Naive B cell (primary cell): ENCODE measurements around the gene SPOPL. TPM values are rescaled to one million over a fixed set of nuclear protein-coding genes. Genes with fewer than 3 reads are reported as not detected.

Source experiments
- ATAC-seq, 2 donors: fragments of 150-1000 bp; cut with Tn5 transposase; 2 replicates each; pipeline ENCODE4 v1.10.0; 2021; ENCODE audit warnings: low read depth in 2 of 2, mild to moderate bottlenecking in 2 of 2, moderate library complexity in 2 of 2
- DNase-seq: peaks from one replicate; pipeline ENCODE4 v3.0.0; 2022
- H3K27ac Mint-ChIP-seq, 6 donors: one replicate each; pipeline ENCODE4 v1.8.0; 2020 to 2022; ENCODE audit warnings: mild to moderate bottlenecking in 6 of 6, mixed read lengths in 6 of 6, moderate library complexity in 5 of 6, inconsistent platforms in 2 of 6
- H3K27me3 Mint-ChIP-seq, 3 donors: one replicate each; pipeline ENCODE4 v1.8.0; 2021 to 2022; ENCODE audit warnings: mixed read lengths in 3 of 3, mild to moderate bottlenecking in 1 of 3
- H3K36me3 Mint-ChIP-seq, 2 donors: one replicate each; pipeline ENCODE4 v1.8.0; 2020 to 2022; ENCODE audit warnings: mixed read lengths in 2 of 2, inconsistent platforms in 1 of 2, mild to moderate bottlenecking in 1 of 2
- H3K4me1 Mint-ChIP-seq, 3 donors: one replicate each; pipeline ENCODE4 v1.8.0; 2020 to 2022; ENCODE audit warnings: mixed read lengths in 3 of 3, inconsistent platforms in 1 of 3, mild to moderate bottlenecking in 1 of 3, moderate library complexity in 1 of 3
- H3K4me3 Mint-ChIP-seq, 8 donors: one replicate each; pipeline ENCODE4 v1.8.0; 2020 to 2022; ENCODE audit warnings: mild to moderate bottlenecking in 8 of 8, mixed read lengths in 8 of 8, moderate library complexity in 8 of 8, inconsistent platforms in 2 of 8
- H3K9me3 Mint-ChIP-seq, 7 donors: one replicate each; pipeline ENCODE4 v1.8.0; 2020 to 2022; ENCODE audit warnings: mixed read lengths in 7 of 7, mild to moderate bottlenecking in 5 of 7, inconsistent platforms in 2 of 7, moderate library complexity in 1 of 7
- polyA plus RNA-seq, 6 donors: library from polyadenylated mRNA; unstranded; fragments of 300-500 nt; fragmentation: Illumina TruSeq; gene quantifications; one replicate each; pipeline ENCODE4 v1.2.3, GENCODE V29; 2021; ENCODE audit warnings: low read depth in 6 of 6

The SPOPL gene
- polyA plus RNA-seq, 6 donors from 2014 or later, result 7.1 to 10.8 (median 7.9) TPM

GRCh38 chr2:138550172-138550571 is 48.6 kb downstream of the SPOPL start:
- no peak for DNase-seq
- H3K9me3 Mint-ChIP-seq, result no peaks in the 10 kb centered on the region
- H3K27ac Mint-ChIP-seq, result peak overlapping the region in 1 of 6 donors; percentile 78

GRCh38 chr2:138550670-138551287 is 49.2 kb downstream of the SPOPL start:
- Mint-ChIP-seq H3K27me3 (no peaks in the 10 kb centered on the region), H3K4me1 (peaks cover 15 to 21% (median 19%) of the 10 kb centered on the region in 3 donors), H3K27ac (peak overlapping the region in 2 of 6 donors; percentile 20 to 49), H3K36me3 (peaks cover 22 to 24% of the 10 kb centered on the region in 2 donors), H3K9me3 (no peaks in the 10 kb centered on the region), H3K4me3 (no peak overlapping the region)
- ATAC-seq (no peak), DNase-seq (no peak)

More at GRCh38 chr2:138550172-138550571, 48.6 kb downstream of the SPOPL start:
- Mint-ChIP-seq H3K27me3 (no peaks in the 10 kb centered on the region), H3K36me3 (peaks cover 22 to 24% of the 10 kb centered on the region in 2 donors), H3K4me1 (peaks cover 15 to 25% (median 24%) of the 10 kb centered on the region in 3 donors), H3K4me3 (no peak overlapping the region)
- no peak for ATAC-seq

- Mint-ChIP-seq H3K9me3 (no peaks in the 10 kb centered on the region), H3K27ac (peak overlapping the region in 1 of 6 donors; percentile 36), H3K4me3 (no peak overlapping the region), H3K36me3 (peaks cover 22 to 27% of the 10 kb centered on the region in 2 donors), H3K27me3 (no peaks in the 10 kb centered on the region), H3K4me1 (peaks cover 3 to 8% (median 3%) of the 10 kb centered on the region in 3 donors)
- no peak for DNase-seq
- no peak for ATAC-seq
These were observed 52.6 kb downstream of the SPOPL start for GRCh38 chr2:138554123-138554522.

GRCh38 chr2:138559641-138560040 is 58.1 kb downstream of the SPOPL start:
- H3K27ac Mint-ChIP-seq, result no peak overlapping the region
- no peak for ATAC-seq
- H3K4me3 Mint-ChIP-seq, result no peak overlapping the region
- H3K9me3 Mint-ChIP-seq, result no peaks in the 10 kb centered on the region
- H3K36me3 Mint-ChIP-seq, result peaks cover 5 to 33% of the 10 kb centered on the region in 2 donors
- H3K4me1 Mint-ChIP-seq, result no peaks in the 10 kb centered on the region
- no peak for DNase-seq
- no peaks in the 10 kb centered on the region for H3K27me3 Mint-ChIP-seq

- peak overlapping the region in 1 of 6 donors; percentile 72 for H3K27ac Mint-ChIP-seq
- H3K27me3 Mint-ChIP-seq, result no peaks in the 10 kb centered on the region
- no peak overlapping the region for H3K4me3 Mint-ChIP-seq
- peaks cover 0 to 28% of the 10 kb centered on the region in 2 donors for H3K36me3 Mint-ChIP-seq
- no peak for ATAC-seq
- no peaks in the 10 kb centered on the region for H3K9me3 Mint-ChIP-seq
- no peaks in the 10 kb centered on the region for H3K4me1 Mint-ChIP-seq
- DNase-seq, result no peak
These were observed 63.1 kb downstream of the SPOPL start for GRCh38 chr2:138564586-138565229.

GRCh38 chr2:138565230-138565598 is 63.6 kb downstream of the SPOPL start:
- DNase-seq (no peak), ATAC-seq (no peak)
- no peak overlapping the region for H3K4me3 Mint-ChIP-seq
- H3K4me1 Mint-ChIP-seq, result no peaks in the 10 kb centered on the region
- H3K27me3 Mint-ChIP-seq, result no peaks in the 10 kb centered on the region
- peaks cover 0 to 26% of the 10 kb centered on the region in 2 donors for H3K36me3 Mint-ChIP-seq
- H3K27ac Mint-ChIP-seq, result no peak overlapping the region
- H3K9me3 Mint-ChIP-seq, result no peaks in the 10 kb centered on the region

GRCh38 chr2:138572318-138572717 is 70.7 kb downstream of the SPOPL start:
- peaks cover 0 to 4% (median 0%) of the 10 kb centered on the region in 7 donors for H3K9me3 Mint-ChIP-seq
- no peak overlapping the region for H3K4me3 Mint-ChIP-seq
- DNase-seq (no peak), ATAC-seq (no peak)
- H3K27ac Mint-ChIP-seq, result no peak overlapping the region
- H3K27me3 Mint-ChIP-seq, result no peaks in the 10 kb centered on the region
- H3K36me3 Mint-ChIP-seq, result peaks cover 27 to 32% of the 10 kb centered on the region in 2 donors
- peaks cover 0 to 5% (median 0%) of the 10 kb centered on the region in 3 donors for H3K4me1 Mint-ChIP-seq

- H3K9me3 Mint-ChIP-seq, result peaks cover 0 to 12% (median 6%) of the 10 kb centered on the region in 7 donors
- H3K27ac Mint-ChIP-seq, result peak overlapping the region in 4 of 6 donors; percentile 23 to 51 (median 41)
- no peak overlapping the region for H3K4me3 Mint-ChIP-seq
- DNase-seq (no peak), ATAC-seq (no peak)
- no peaks in the 10 kb centered on the region for H3K27me3 Mint-ChIP-seq
- H3K36me3 Mint-ChIP-seq, result peaks cover 55 to 56% of the 10 kb centered on the region in 2 donors
- peaks cover 0 to 6% (median 5%) of the 10 kb centered on the region in 3 donors for H3K4me1 Mint-ChIP-seq
These were observed 75.5 kb downstream of the SPOPL start for GRCh38 chr2:138577066-138577465.

- no peaks in the 10 kb centered on the region for H3K27me3 Mint-ChIP-seq
- peaks cover 40 to 49% of the 10 kb centered on the region in 2 donors for H3K36me3 Mint-ChIP-seq
- H3K27ac Mint-ChIP-seq, result peak overlapping the region in 3 of 6 donors; percentile 37 to 72 (median 69)
- ATAC-seq (no peak), DNase-seq (no peak)
- peaks cover 0 to 6% (median 5%) of the 10 kb centered on the region in 3 donors for H3K4me1 Mint-ChIP-seq
- H3K9me3 Mint-ChIP-seq, result peaks cover 0 to 12% (median 6%) of the 10 kb centered on the region in 7 donors
- no peak overlapping the region for H3K4me3 Mint-ChIP-seq
These were observed 78.0 kb downstream of the SPOPL start for GRCh38 chr2:138579556-138579955.

GRCh38 chr2:138581909-138582308 is 80.3 kb downstream of the SPOPL start:
- Mint-ChIP-seq H3K4me3 (no peak overlapping the region), H3K36me3 (peaks cover 35 to 40% of the 10 kb centered on the region in 2 donors), H3K27me3 (no peaks in the 10 kb centered on the region), H3K9me3 (peaks cover 0 to 11% (median 3%) of the 10 kb centered on the region in 7 donors), H3K4me1 (peaks cover 0 to 6% (median 1%) of the 10 kb centered on the region in 3 donors), H3K27ac (no peak overlapping the region)
- no peak for DNase-seq
- ATAC-seq, result no peak

- H3K27ac Mint-ChIP-seq, result no peak overlapping the region
- ATAC-seq (no peak), DNase-seq (no peak)
- H3K36me3 Mint-ChIP-seq, result peaks cover 11 to 13% of the 10 kb centered on the region in 2 donors
- H3K4me3 Mint-ChIP-seq, result no peak overlapping the region
- no peaks in the 10 kb centered on the region for H3K9me3 Mint-ChIP-seq
- H3K4me1 Mint-ChIP-seq, result no peaks in the 10 kb centered on the region
- H3K27me3 Mint-ChIP-seq, result no peaks in the 10 kb centered on the region
These were observed 88.1 kb downstream of the SPOPL start for GRCh38 chr2:138589663-138590062.

- ATAC-seq (no peak), DNase-seq (no peak)
- no peak overlapping the region for H3K27ac Mint-ChIP-seq
- H3K36me3 Mint-ChIP-seq, result peaks cover 9 to 12% of the 10 kb centered on the region in 2 donors
- H3K4me3 Mint-ChIP-seq, result peak overlapping the region in 1 of 8 donors; percentile 9
- no peaks in the 10 kb centered on the region for H3K9me3 Mint-ChIP-seq
- no peaks in the 10 kb centered on the region for H3K4me1 Mint-ChIP-seq
- H3K27me3 Mint-ChIP-seq, result no peaks in the 10 kb centered on the region
These were observed 94.8 kb downstream of the SPOPL start for GRCh38 chr2:138596403-138596802.

GRCh38 chr2:138600732-138601457 is 99.3 kb downstream of the SPOPL start:
- Mint-ChIP-seq H3K27ac (peak overlapping the region in 2 of 6 donors; percentile 7 to 47), H3K4me3 (no peak overlapping the region), H3K27me3 (no peaks in the 10 kb centered on the region), H3K4me1 (no peaks in the 10 kb centered on the region), H3K36me3 (peaks cover 9 to 21% of the 10 kb centered on the region in 2 donors), H3K9me3 (no peaks in the 10 kb centered on the region)
- ATAC-seq, result no peak
- no peak for DNase-seq
